Smooth muscle cell (in vitro differentiated cells): ENCODE data around the gene BOC. TPM values are rescaled to one million over a fixed set of nuclear protein-coding genes. Genes with fewer than 3 reads are reported as not detected.

Experiments used
- DNase-seq: peaks from one replicate; lab custom pipeline; 2025; ENCODE audit not compliant: unreplicated experiment; lab: John Stamatoyannopoulos, UW
- H2AFZ ChIP-seq: fragments of 200-600 bp; sonication (generic); 2 replicates; pipeline ENCODE4 v1.6.0; 2016; ENCODE audit warnings: antibody characterized with exemption, low read depth, mild to moderate bottlenecking
- H3F3A ChIP-seq: fragments of 200-600 bp; sonication (generic); 2 replicates; pipeline ENCODE4 v1.6.0; 2017; ENCODE audit warnings: antibody characterized with exemption, low read depth
- H3K27ac ChIP-seq: fragments of 200-600 bp; sonication (generic); 2 replicates; pipeline ENCODE4 v1.5.1; 2016; ENCODE audit warnings: low read depth, mild to moderate bottlenecking
- H3K27me3 ChIP-seq: fragments of 200-600 bp; sonication (generic); 2 replicates; pipeline ENCODE4 v1.6.1; 2016; ENCODE audit warnings: low read depth, mild to moderate bottlenecking
- H3K36me3 ChIP-seq: fragments of 200-600 bp; sonication (generic); 2 replicates; pipeline ENCODE4 v1.5.1; 2016; ENCODE audit warnings: low read depth
- H3K4me1 ChIP-seq: fragments of 200-600 bp; sonication (generic); 2 replicates; pipeline ENCODE4 v1.5.1; 2016; ENCODE audit warnings: low read depth
- H3K4me2 ChIP-seq: fragments of 200-600 bp; sonication (generic); 2 replicates; pipeline ENCODE4 v1.6.0; 2016; ENCODE audit warnings: mild to moderate bottlenecking
- H3K4me3 ChIP-seq: fragments of 200-600 bp; sonication (generic); 2 replicates; pipeline ENCODE4 v1.5.1; 2016; ENCODE audit warnings: mild to moderate bottlenecking
- H3K79me2 ChIP-seq: fragments of 200-600 bp; sonication (generic); 2 replicates; pipeline ENCODE4 v1.6.0; 2016; ENCODE audit warnings: low read depth, mild to moderate bottlenecking
- H3K9ac ChIP-seq: fragments of 200-600 bp; sonication (generic); 2 replicates; pipeline ENCODE4 v1.6.0; 2016; ENCODE audit warnings: low read depth
- H3K9me3 ChIP-seq: fragments of 200-600 bp; sonication (generic); replicated peaks from 2 replicates; pipeline ENCODE4 v1.5.1; 2016; ENCODE audit warnings: low read depth
- H4K20me1 ChIP-seq: fragments of 200-600 bp; sonication (generic); 2 replicates; pipeline ENCODE4 v1.6.0; 2016; ENCODE audit warnings: low read depth
- WGBS: methylation state at CpG from one replicate; pipeline ENCODE4 v1.1.7; 2016; ENCODE audit warnings: low lambda C conversion rate; 5-methylcytosine and 5-hydroxymethylcytosine counted together
- polyA plus RNA-seq: library from polyadenylated mRNA; unstranded; fragments of >200 nt; fragmentation: Nextera tagmentation; extraction: Ambion mirVana; gene quantifications from 2 replicates; pipeline ENCODE4 v1.2.1, GENCODE V29; 2016
- total RNA-seq: library from RNA; depleted of rRNA; stranded (reverse); fragments of >200 nt; gene quantifications from 2 replicates; pipeline ENCODE4 v1.2.3, GENCODE V29; 2014
- TF ChIP-seq, protein P1 (sequence below): fragments of 200-600 bp; sonication (generic); IDR thresholded peaks from 2 replicates; pipeline ENCODE4 v1.5.1; 2017; ENCODE audit warnings: borderline replicate concordance, mild to moderate bottlenecking, antibody characterized with exemption; ENCODE audit not compliant: insufficient read depth, poor library complexity, severe bottlenecking

Gene BOC
- total and polyA plus RNA-seq, 2 experiments from 2014 or later: 19.5 to 31.2 TPM

DNA sequence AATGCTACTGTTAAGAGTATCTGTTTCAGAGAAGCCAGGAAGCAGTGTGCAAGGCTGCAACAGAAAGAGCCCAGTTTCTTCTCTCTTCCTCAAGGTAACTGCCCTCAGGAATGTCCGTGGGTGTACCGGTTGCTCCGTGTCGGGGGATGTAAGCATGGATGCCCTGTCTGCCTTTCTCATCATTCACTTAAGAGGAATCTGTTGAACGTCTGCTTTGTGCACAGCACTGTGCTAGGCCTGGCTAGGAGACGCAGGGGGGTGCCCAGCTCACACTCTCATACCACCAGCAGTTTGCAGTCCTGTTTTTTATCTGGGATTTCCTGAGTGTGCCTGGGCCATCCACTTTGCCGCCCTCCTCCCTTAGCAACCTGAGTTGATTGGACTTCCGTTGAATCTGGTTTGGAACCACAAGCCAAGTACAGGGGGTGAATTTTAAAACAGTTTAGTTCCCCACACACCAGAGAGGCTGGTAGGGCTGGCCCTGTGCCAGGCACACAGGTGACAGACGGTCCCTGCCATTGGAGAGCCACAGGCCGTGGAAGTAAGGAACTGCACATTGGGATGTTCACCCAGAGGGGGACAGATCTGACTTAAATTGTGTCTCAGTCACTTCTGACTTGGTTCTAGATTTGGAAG, 11.2 kb downstream of the BOC start:
- H3K79me2 ChIP-seq: peaks cover 13% of the 10 kb centered on the region
- H3K27ac ChIP-seq: no peak overlapping the region
- H2AFZ ChIP-seq: no peak overlapping the region
- no peak overlapping the region for H3K4me3 ChIP-seq
- H4K20me1 ChIP-seq: peaks cover 7% of the 10 kb centered on the region
- 50% methylated on average over 10 of the region's 10 CpGs for WGBS
- no peak overlapping the region for H3K4me2 ChIP-seq
- H3K36me3 ChIP-seq: no peaks in the 10 kb centered on the region
- no peak overlapping the region for H3K9ac ChIP-seq
- TF ChIP-seq, protein P1, sequence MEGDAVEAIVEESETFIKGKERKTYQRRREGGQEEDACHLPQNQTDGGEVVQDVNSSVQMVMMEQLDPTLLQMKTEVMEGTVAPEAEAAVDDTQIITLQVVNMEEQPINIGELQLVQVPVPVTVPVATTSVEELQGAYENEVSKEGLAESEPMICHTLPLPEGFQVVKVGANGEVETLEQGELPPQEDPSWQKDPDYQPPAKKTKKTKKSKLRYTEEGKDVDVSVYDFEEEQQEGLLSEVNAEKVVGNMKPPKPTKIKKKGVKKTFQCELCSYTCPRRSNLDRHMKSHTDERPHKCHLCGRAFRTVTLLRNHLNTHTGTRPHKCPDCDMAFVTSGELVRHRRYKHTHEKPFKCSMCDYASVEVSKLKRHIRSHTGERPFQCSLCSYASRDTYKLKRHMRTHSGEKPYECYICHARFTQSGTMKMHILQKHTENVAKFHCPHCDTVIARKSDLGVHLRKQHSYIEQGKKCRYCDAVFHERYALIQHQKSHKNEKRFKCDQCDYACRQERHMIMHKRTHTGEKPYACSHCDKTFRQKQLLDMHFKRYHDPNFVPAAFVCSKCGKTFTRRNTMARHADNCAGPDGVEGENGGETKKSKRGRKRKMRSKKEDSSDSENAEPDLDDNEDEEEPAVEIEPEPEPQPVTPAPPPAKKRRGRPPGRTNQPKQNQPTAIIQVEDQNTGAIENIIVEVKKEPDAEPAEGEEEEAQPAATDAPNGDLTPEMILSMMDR: no peak
- H3K4me1 ChIP-seq: peaks cover 24% of the 10 kb centered on the region
- peaks cover 5% of the 10 kb centered on the region for H3F3A ChIP-seq
- no peak for DNase-seq
- no peaks in the 10 kb centered on the region for H3K9me3 ChIP-seq
- H3K27me3 ChIP-seq: no peaks in the 10 kb centered on the region

DNA sequence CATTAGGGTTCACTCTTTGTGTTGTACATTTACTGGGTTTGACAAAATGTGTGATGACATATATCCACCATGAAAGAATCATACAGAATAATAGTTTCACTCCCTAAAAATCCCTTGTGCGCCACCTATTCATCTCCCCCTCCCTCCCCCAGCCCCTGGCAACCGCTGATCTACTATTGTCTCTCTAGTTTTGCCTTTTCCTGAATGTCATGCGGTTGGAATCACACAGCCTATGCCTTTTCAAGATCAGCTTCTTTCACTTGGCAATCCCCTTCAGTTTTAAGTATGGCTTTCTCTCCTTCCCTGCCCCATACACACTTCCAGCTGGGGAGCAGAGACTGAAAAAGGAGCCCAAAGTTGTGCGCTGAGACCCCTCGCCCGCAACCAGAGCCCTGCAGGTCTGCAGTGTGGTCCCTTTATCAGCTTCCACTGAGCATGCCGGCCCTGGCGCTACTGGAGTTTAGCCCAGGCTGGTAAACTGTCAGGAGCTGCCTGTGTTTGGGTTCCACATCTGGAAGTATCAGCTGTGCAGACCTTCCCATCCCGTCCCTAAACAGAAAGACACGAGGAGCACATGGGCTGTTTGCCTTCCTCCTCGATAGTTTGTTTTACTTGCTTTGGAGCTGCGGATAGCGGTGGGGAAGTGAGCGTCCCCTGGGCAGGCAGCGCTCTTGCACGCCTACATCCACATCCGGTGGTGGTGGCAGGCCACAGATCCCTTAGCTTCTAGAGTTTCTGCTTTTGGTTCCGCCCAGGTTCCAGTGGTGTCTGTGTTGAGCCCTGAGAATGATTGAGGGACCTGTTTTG, 12.3 kb downstream of the BOC start:
- Histone ChIP-seq H3K36me3 (no peaks in the 10 kb centered on the region), H3K4me2 (no peak overlapping the region), H3K9me3 (no peaks in the 10 kb centered on the region), H3K27me3 (no peaks in the 10 kb centered on the region), H3K9ac (no peak overlapping the region), H2AFZ (no peak overlapping the region), H3K4me3 (no peak overlapping the region), H3K4me1 (peaks cover 27% of the 10 kb centered on the region), H3K27ac (no peak overlapping the region), H4K20me1 (peaks cover 7% of the 10 kb centered on the region), H3K79me2 (peaks cover 6% of the 10 kb centered on the region), H3F3A (peaks cover 5% of the 10 kb centered on the region)
- WGBS: 90% methylated on average over 18 of the region's 18 CpGs
- DNase-seq: no peak
- TF ChIP-seq, protein P1: no peak

DNA sequence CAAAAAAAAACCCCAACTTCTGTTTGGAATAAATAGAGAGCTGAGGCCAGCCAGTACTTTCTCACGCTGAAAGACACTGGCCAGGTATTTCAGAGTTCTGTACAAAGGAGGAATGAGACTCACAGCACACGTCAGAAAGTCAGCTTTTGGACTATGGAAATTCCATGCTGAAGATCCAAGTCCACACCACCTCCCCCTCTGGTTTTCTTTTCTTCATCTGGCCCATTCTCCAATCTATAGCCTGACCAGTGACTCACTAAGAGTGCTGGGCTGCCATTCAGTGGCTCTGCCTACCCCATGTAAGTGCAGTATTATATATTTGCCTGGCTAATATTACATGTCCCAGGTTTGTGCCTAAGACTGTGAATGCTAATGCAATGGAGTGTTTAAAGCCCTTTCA, 13.9 kb downstream of the BOC start:
- TF ChIP-seq, protein P1: no peak
- no peak overlapping the region for H3K4me3 ChIP-seq
- no peak overlapping the region for H2AFZ ChIP-seq
- peaks cover 7% of the 10 kb centered on the region for H4K20me1 ChIP-seq
- 88% methylated on average over 2 of the region's 2 CpGs for WGBS
- no peaks in the 10 kb centered on the region for H3K27me3 ChIP-seq
- no peak overlapping the region for H3K27ac ChIP-seq
- no peak for DNase-seq
- H3K4me2 ChIP-seq: no peak overlapping the region
- no peaks in the 10 kb centered on the region for H3K36me3 ChIP-seq
- H3K4me1 ChIP-seq: peaks cover 31% of the 10 kb centered on the region
- H3K79me2 ChIP-seq: peaks cover 6% of the 10 kb centered on the region
- H3K9ac ChIP-seq: no peak overlapping the region
- no peaks in the 10 kb centered on the region for H3K9me3 ChIP-seq
- peaks cover 5% of the 10 kb centered on the region for H3F3A ChIP-seq
